ENCODE measurements around the gene DGAT2.

- TF ChIP-seq CTCF (IDR thresholded peaks at IDR 0.05; ENCODE audit: insufficient read depth, low read length, poor library complexity, severe bottlenecking) (no peak), EZH2phosphoT487 (conservative IDR thresholded peaks at IDR 0.05; ENCODE audit: low read length) (no peak)
Measured at GRCh38 chr11:75840522-75840921, 71.9 kb downstream of the DGAT2 start.

Data from SU-DHL-6 (cell line).